ENCODE results near the gene MINDY4.
A peak's percentile ranks its signal among the peaks of the same experiment; 100 is the strongest.

MINDY4 gene

GRCh38 chr7:30879139-30880124 is 108.2 kb downstream of the MINDY4 start:
- no peak for DNase-seq (ENCODE audit: low read depth)

GRCh38 chr7:30880125-30880720 is 109.0 kb downstream of the MINDY4 start:
- peak; percentile 34 for DNase-seq (ENCODE audit: low read depth)

- no peak for DNase-seq (ENCODE audit: low read depth)
Measured at GRCh38 chr7:30880941-30881340, 109.7 kb downstream of the MINDY4 start.

GRCh38 chr7:30881448-30881847 is 110.2 kb downstream of the MINDY4 start:
- no peak for DNase-seq (ENCODE audit: low read depth)

- no peak for DNase-seq (ENCODE audit: low read depth)
Measured at GRCh38 chr7:30884881-30885280, 113.7 kb downstream of the MINDY4 start.

- DNase-seq (ENCODE audit: low read depth) = peak; percentile 97
Measured at GRCh38 chr7:30886608-30887011, 115.4 kb downstream of the MINDY4 start.

GRCh38 chr7:30887464-30887872 is 116.3 kb downstream of the MINDY4 start:
- no peak for DNase-seq (ENCODE audit: low read depth)

GRCh38 chr7:30888747-30889146 is 117.5 kb downstream of the MINDY4 start:
- DNase-seq (ENCODE audit: low read depth) = peak; percentile 84

- DNase-seq (ENCODE audit: low read depth) = no peak
Measured at GRCh38 chr7:30890226-30890625, 119.0 kb downstream of the MINDY4 start.

GRCh38 chr7:30893357-30893756 is 122.1 kb downstream of the MINDY4 start:
- DNase-seq (ENCODE audit: low read depth) = peak; percentile 50

GRCh38 chr7:30894009-30894408 is 122.8 kb downstream of the MINDY4 start:
- DNase-seq (ENCODE audit: low read depth) = no peak

- DNase-seq (ENCODE audit: low read depth) = no peak
Measured at GRCh38 chr7:30894866-30895605, 123.8 kb downstream of the MINDY4 start.

- DNase-seq (ENCODE audit: low read depth) = no peak
Measured at GRCh38 chr7:30896036-30896435, 124.8 kb downstream of the MINDY4 start.

- no peak for DNase-seq (ENCODE audit: low read depth)
Measured at GRCh38 chr7:30896783-30897637, 125.8 kb downstream of the MINDY4 start.

GRCh38 chr7:30897770-30898169 is 126.6 kb downstream of the MINDY4 start:
- DNase-seq (ENCODE audit: low read depth) = no peak

- no peak for DNase-seq (ENCODE audit: low read depth)
Measured at GRCh38 chr7:30898411-30898810, 127.2 kb downstream of the MINDY4 start.

- DNase-seq (ENCODE audit: low read depth) = no peak
Measured at GRCh38 chr7:30899066-30899465, 127.8 kb downstream of the MINDY4 start.

- no peak for DNase-seq (ENCODE audit: low read depth)
Measured at GRCh38 chr7:30899630-30900029, 128.4 kb downstream of the MINDY4 start.

GRCh38 chr7:30900053-30900452 is 128.8 kb downstream of the MINDY4 start:
- no peak for DNase-seq (ENCODE audit: low read depth)

GRCh38 chr7:30900803-30901362 is 129.7 kb downstream of the MINDY4 start:
- DNase-seq (ENCODE audit: low read depth) = no peak

GRCh38 chr7:30901856-30902255 is 130.6 kb downstream of the MINDY4 start:
- DNase-seq (ENCODE audit: low read depth) = no peak
